Measurements from ENCODE around the gene PARD3B.

PARD3B gene

DNA sequence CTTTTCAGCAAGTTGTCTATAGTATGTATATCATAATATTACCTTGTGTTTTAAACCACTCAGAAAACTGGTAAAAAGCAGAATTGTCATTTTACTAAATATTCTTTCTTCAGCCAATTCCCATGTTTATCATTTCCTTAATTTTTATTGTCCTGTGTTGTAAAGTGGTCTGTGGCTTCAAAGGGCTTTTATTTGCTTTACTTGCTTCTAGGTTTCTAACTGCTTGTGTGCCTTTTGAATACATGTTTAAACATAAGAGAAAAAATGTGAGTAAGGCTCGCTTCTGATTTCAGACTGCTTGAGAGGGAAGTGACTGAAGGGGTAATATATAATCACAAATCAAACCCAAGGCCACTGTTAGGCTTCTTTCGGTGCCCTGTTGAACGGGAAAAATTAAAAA, 729.5 kb downstream of the PARD3B start:
- Histone ChIP-seq H3K9me3 (ENCODE audit: control insufficient read depth, low read length) (no peaks in the 10 kb centered on the region), H3K4me1 (ENCODE audit: control insufficient read depth, insufficient read depth, low read length) (peaks cover 11% of the 10 kb centered on the region), H3K27me3 (ENCODE audit: control insufficient read depth, insufficient read depth, low read length) (no peaks in the 10 kb centered on the region), H3K4me3 (ENCODE audit: low read length) (no peak overlapping the region), H3K36me3 (ENCODE audit: control insufficient read depth, insufficient read depth, low read length) (no peaks in the 10 kb centered on the region), H3K9ac (ENCODE audit: low read length) (no peak overlapping the region)

DNA sequence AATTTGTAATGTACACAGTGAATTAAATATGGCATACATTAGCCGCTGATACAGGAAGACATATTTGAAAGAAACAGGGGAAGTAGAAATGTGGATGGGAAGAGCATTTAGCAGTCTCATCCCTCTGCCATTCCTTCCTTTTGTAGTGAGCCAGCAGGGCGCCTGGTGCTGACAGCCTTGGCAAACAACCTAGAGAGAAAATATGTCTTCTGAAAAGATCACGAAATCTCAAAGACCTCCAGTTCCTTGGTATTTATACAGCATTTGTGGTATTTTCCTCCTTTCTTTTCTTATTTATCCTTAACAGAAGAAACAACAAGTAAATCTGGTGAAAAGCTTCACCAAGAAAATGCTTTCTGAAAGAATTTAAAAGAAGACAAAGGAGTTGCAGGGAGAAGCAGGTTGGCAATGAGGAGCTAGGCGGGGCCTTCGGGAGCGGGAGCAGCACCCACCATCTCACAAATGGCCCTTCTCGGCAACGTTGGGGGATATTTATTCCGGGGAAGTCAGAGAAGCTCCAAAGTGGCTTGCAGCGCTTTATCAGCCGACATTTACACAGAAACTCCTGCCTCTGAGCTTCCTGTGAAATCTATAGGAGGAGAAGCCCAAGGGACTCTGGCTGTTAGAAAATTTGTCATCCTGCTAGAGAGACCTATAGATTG, 731.0 kb downstream of the PARD3B start:
- Histone ChIP-seq H3K9me3 (ENCODE audit: control insufficient read depth, low read length) (no peaks in the 10 kb centered on the region), H3K27me3 (ENCODE audit: control insufficient read depth, insufficient read depth, low read length) (no peaks in the 10 kb centered on the region), H3K4me3 (ENCODE audit: low read length) (no peak overlapping the region), H3K4me1 (ENCODE audit: control insufficient read depth, insufficient read depth, low read length) (peaks cover 11% of the 10 kb centered on the region), H3K36me3 (ENCODE audit: control insufficient read depth, insufficient read depth, low read length) (no peaks in the 10 kb centered on the region), H3K9ac (ENCODE audit: low read length) (no peak overlapping the region)

- Histone ChIP-seq H3K36me3 (ENCODE audit: control insufficient read depth, insufficient read depth, low read length) (no peaks in the 10 kb centered on the region), H3K27me3 (ENCODE audit: control insufficient read depth, insufficient read depth, low read length) (no peaks in the 10 kb centered on the region), H3K9me3 (ENCODE audit: control insufficient read depth, low read length) (no peaks in the 10 kb centered on the region), H3K4me1 (ENCODE audit: control insufficient read depth, insufficient read depth, low read length) (no peaks in the 10 kb centered on the region), H3K4me3 (ENCODE audit: low read length) (no peak overlapping the region), H3K9ac (ENCODE audit: low read length) (no peak overlapping the region)
These were observed 735.4 kb downstream of the PARD3B start for GRCh38 chr2:205280596-205281236.

- Histone ChIP-seq H3K9me3 (ENCODE audit: control insufficient read depth, low read length) (no peaks in the 10 kb centered on the region), H3K27me3 (ENCODE audit: control insufficient read depth, insufficient read depth, low read length) (no peaks in the 10 kb centered on the region), H3K4me1 (ENCODE audit: control insufficient read depth, insufficient read depth, low read length) (no peaks in the 10 kb centered on the region), H3K36me3 (ENCODE audit: control insufficient read depth, insufficient read depth, low read length) (no peaks in the 10 kb centered on the region), H3K9ac (ENCODE audit: low read length) (no peak overlapping the region), H3K4me3 (ENCODE audit: low read length) (no peak overlapping the region)
These were observed 738.5 kb downstream of the PARD3B start for GRCh38 chr2:205283736-205284270.

GRCh38 chr2:205284334-205284733, 739.1 kb downstream of the PARD3B start:
- Histone ChIP-seq H3K9ac (ENCODE audit: low read length) (no peak overlapping the region), H3K4me3 (ENCODE audit: low read length) (no peak overlapping the region), H3K9me3 (ENCODE audit: control insufficient read depth, low read length) (no peaks in the 10 kb centered on the region), H3K27me3 (ENCODE audit: control insufficient read depth, insufficient read depth, low read length) (no peaks in the 10 kb centered on the region), H3K36me3 (ENCODE audit: control insufficient read depth, insufficient read depth, low read length) (no peaks in the 10 kb centered on the region), H3K4me1 (ENCODE audit: control insufficient read depth, insufficient read depth, low read length) (no peaks in the 10 kb centered on the region)

DNA sequence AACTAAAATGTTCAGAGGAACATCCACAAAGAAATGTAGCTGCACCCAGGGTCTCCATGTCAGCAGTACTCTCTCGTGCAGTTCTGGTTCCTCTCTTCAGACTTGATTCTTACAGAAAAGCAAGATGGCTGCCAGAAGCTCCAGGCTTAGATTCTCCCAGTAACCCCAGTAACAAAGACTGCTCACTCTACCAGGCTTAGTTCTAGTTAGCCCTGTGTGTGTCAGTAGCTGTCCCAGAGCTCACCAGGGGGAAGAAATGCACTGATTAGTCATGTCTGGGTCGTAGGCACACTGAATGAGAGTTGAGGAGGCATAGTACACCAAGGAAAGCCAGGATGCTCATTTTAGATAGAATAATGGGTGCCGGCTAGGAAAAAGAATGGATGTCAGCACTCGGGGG, 742.0 kb downstream of the PARD3B start:
- Histone ChIP-seq H3K9ac (ENCODE audit: low read length) (no peak overlapping the region), H3K9me3 (ENCODE audit: control insufficient read depth, low read length) (no peaks in the 10 kb centered on the region), H3K36me3 (ENCODE audit: control insufficient read depth, insufficient read depth, low read length) (no peaks in the 10 kb centered on the region), H3K4me3 (ENCODE audit: low read length) (no peak overlapping the region), H3K27me3 (ENCODE audit: control insufficient read depth, insufficient read depth, low read length) (no peaks in the 10 kb centered on the region), H3K4me1 (ENCODE audit: control insufficient read depth, insufficient read depth, low read length) (no peaks in the 10 kb centered on the region)

- H3K27me3 ChIP-seq (ENCODE audit: control insufficient read depth, insufficient read depth, low read length): no peaks in the 10 kb centered on the region
- no peaks in the 10 kb centered on the region for H3K36me3 ChIP-seq (ENCODE audit: control insufficient read depth, insufficient read depth, low read length)
- peaks cover 7% of the 10 kb centered on the region for H3K4me1 ChIP-seq (ENCODE audit: control insufficient read depth, insufficient read depth, low read length)
- no peaks in the 10 kb centered on the region for H3K9me3 ChIP-seq (ENCODE audit: control insufficient read depth, low read length)
- H3K9ac ChIP-seq (ENCODE audit: low read length): no peak overlapping the region
- no peak overlapping the region for H3K4me3 ChIP-seq (ENCODE audit: low read length)
These were observed 743.4 kb downstream of the PARD3B start for GRCh38 chr2:205288686-205289085.

DNA sequence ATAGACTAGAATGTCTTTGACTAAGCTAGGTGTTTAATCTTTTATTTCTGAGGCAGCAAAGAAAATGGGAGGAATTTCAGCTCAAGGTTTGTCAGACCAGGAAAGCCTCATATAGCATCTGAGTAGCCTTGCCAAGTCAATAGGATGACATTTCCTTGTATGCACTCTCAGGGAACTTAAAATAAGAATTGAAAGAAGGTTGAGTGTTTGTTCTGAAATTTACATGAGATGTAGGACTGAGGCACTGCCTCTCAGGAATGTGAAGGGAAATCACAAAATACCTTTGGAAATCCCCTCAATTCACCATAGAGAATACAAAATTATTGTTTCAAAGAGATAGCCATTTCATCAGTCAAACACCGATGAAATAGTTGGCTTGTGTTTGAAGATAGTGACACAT, 745.0 kb downstream of the PARD3B start:
- Histone ChIP-seq H3K9me3 (ENCODE audit: control insufficient read depth, low read length) (no peaks in the 10 kb centered on the region), H3K9ac (ENCODE audit: low read length) (no peak overlapping the region), H3K27me3 (ENCODE audit: control insufficient read depth, insufficient read depth, low read length) (no peaks in the 10 kb centered on the region), H3K4me3 (ENCODE audit: low read length) (no peak overlapping the region), H3K36me3 (ENCODE audit: control insufficient read depth, insufficient read depth, low read length) (no peaks in the 10 kb centered on the region), H3K4me1 (ENCODE audit: control insufficient read depth, insufficient read depth, low read length) (peaks cover 16% of the 10 kb centered on the region)

GRCh38 chr2:205292665-205293295, 747.5 kb downstream of the PARD3B start:
- Histone ChIP-seq H3K36me3 (ENCODE audit: control insufficient read depth, insufficient read depth, low read length) (no peaks in the 10 kb centered on the region), H3K4me3 (ENCODE audit: low read length) (no peak overlapping the region), H3K4me1 (ENCODE audit: control insufficient read depth, insufficient read depth, low read length) (peaks cover 16% of the 10 kb centered on the region), H3K9me3 (ENCODE audit: control insufficient read depth, low read length) (no peaks in the 10 kb centered on the region), H3K27me3 (ENCODE audit: control insufficient read depth, insufficient read depth, low read length) (no peaks in the 10 kb centered on the region), H3K9ac (ENCODE audit: low read length) (no peak overlapping the region)

DNA sequence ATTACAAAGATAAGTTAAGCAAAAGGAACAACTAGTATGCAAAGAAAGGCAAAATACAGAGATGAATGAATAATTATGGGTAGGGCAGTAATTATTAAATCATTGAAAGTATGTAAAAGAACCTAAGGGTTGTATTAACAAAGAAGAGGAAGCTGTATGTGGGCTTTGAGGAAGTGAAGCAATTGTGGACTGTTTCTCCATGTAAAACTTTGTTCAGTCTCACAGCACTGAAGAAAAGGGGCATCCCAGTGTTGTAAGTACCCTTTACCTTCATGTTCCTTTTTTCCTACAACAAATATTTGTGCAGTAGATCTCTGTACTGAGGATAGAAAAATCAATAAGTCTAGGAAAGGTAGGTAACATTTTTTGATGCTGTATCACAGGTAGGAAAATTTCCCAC, 748.3 kb downstream of the PARD3B start:
- no peak overlapping the region for H3K9ac ChIP-seq (ENCODE audit: low read length)
- peaks cover 16% of the 10 kb centered on the region for H3K4me1 ChIP-seq (ENCODE audit: control insufficient read depth, insufficient read depth, low read length)
- no peaks in the 10 kb centered on the region for H3K9me3 ChIP-seq (ENCODE audit: control insufficient read depth, low read length)
- no peaks in the 10 kb centered on the region for H3K36me3 ChIP-seq (ENCODE audit: control insufficient read depth, insufficient read depth, low read length)
- H3K27me3 ChIP-seq (ENCODE audit: control insufficient read depth, insufficient read depth, low read length): no peaks in the 10 kb centered on the region
- H3K4me3 ChIP-seq (ENCODE audit: low read length): no peak overlapping the region

GRCh38 chr2:205296959-205297358, 751.7 kb downstream of the PARD3B start:
- Histone ChIP-seq H3K27me3 (ENCODE audit: control insufficient read depth, insufficient read depth, low read length) (no peaks in the 10 kb centered on the region), H3K9me3 (ENCODE audit: control insufficient read depth, low read length) (no peaks in the 10 kb centered on the region), H3K4me1 (ENCODE audit: control insufficient read depth, insufficient read depth, low read length) (peaks cover 16% of the 10 kb centered on the region), H3K9ac (ENCODE audit: low read length) (no peak overlapping the region), H3K4me3 (ENCODE audit: low read length) (no peak overlapping the region), H3K36me3 (ENCODE audit: control insufficient read depth, insufficient read depth, low read length) (no peaks in the 10 kb centered on the region)

GRCh38 chr2:205297368-205297767, 752.1 kb downstream of the PARD3B start:
- H3K9me3 ChIP-seq (ENCODE audit: control insufficient read depth, low read length): no peaks in the 10 kb centered on the region
- H3K4me1 ChIP-seq (ENCODE audit: control insufficient read depth, insufficient read depth, low read length): peaks cover 16% of the 10 kb centered on the region
- H3K9ac ChIP-seq (ENCODE audit: low read length): no peak overlapping the region
- H3K4me3 ChIP-seq (ENCODE audit: low read length): no peak overlapping the region
- H3K27me3 ChIP-seq (ENCODE audit: control insufficient read depth, insufficient read depth, low read length): no peaks in the 10 kb centered on the region
- no peaks in the 10 kb centered on the region for H3K36me3 ChIP-seq (ENCODE audit: control insufficient read depth, insufficient read depth, low read length)

Measured in mucosa of stomach (tissue), 1 donor.